ENCODE results near the gene PATJ.

- TF ChIP-seq POLR2AphosphoS5 (IDR thresholded peaks at IDR 0.05; ENCODE audit: low read depth, low read length) (no peak), REST (IDR thresholded peaks at IDR 0.05; ENCODE audit: insufficient read depth in 1 of 2, low read depth in 2 of 2, low read length in 2 of 2) (no peak), TAF1 (IDR thresholded peaks at IDR 0.05; ENCODE audit: borderline replicate concordance, insufficient read depth, low read length) (no peak), SIN3A (IDR thresholded peaks at IDR 0.05; ENCODE audit: borderline replicate concordance, insufficient read depth, low read length) (no peak)
These were observed 211.0 kb downstream of the PATJ start for GRCh38 chr1:61953076-61953789.
